ENCODE data around the gene RFWD3.
A peak's percentile ranks its signal among the peaks of the same experiment; 100 is the strongest.

RFWD3 gene

DNA sequence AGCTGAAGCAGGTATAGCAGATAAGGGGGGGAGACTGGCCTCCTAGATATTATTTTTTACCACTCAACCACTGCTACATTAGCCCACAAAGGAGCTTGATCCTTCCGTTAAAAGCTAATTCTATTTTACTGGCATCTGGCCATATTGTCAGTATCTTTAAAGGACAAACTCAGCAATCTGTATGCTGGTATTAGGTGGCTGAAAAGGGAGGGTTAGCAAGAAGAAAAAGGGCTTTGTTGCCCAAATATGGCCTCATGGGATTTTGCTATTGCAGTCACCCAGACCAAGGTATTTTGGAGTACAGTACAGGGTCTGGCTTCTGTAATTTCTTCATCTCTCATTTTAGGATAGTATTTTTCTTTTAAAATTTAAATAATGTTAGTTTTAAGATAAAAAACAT lies 14.4 kb downstream of the RFWD3 start:
- H3K27ac Mint-ChIP-seq, result no peak overlapping the region
- peaks cover 58% of the 10 kb centered on the region for H3K36me3 Mint-ChIP-seq (ENCODE audit: low read depth)
- H3K9me3 Mint-ChIP-seq, result no peaks in the 10 kb centered on the region
- ATAC-seq (no peak), DNase-seq (no peak)
- H3K27me3 Mint-ChIP-seq, result no peaks in the 10 kb centered on the region
- H3K4me1 Mint-ChIP-seq, result peaks cover 33% of the 10 kb centered on the region
- no peak overlapping the region for H3K4me3 Mint-ChIP-seq

DNA sequence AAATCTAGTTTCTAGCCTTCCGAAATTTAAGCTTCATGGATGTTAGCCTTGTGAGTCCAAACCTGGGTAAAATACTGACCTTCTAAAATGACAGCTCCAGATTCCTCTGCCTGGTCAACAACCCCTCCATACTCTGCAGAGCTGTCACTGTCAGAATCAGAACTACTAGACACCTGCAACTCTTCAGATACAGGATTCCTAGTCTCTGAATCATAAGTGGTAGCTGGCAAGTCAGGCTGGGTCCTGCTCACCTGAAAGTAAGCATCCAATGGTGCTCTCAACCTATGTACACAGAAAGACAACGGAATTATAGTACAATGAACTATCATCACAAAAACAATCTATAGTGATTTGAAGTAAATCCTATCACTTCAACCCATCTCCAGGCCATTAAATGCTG lies 14.8 kb downstream of the RFWD3 start:
- no peak overlapping the region for H3K4me3 Mint-ChIP-seq
- no peak for DNase-seq
- H3K27me3 Mint-ChIP-seq, result no peaks in the 10 kb centered on the region
- peaks cover 58% of the 10 kb centered on the region for H3K36me3 Mint-ChIP-seq (ENCODE audit: low read depth)
- no peak for ATAC-seq
- H3K27ac Mint-ChIP-seq, result no peak overlapping the region
- H3K9me3 Mint-ChIP-seq, result no peaks in the 10 kb centered on the region
- H3K4me1 Mint-ChIP-seq, result peaks cover 29% of the 10 kb centered on the region

DNA sequence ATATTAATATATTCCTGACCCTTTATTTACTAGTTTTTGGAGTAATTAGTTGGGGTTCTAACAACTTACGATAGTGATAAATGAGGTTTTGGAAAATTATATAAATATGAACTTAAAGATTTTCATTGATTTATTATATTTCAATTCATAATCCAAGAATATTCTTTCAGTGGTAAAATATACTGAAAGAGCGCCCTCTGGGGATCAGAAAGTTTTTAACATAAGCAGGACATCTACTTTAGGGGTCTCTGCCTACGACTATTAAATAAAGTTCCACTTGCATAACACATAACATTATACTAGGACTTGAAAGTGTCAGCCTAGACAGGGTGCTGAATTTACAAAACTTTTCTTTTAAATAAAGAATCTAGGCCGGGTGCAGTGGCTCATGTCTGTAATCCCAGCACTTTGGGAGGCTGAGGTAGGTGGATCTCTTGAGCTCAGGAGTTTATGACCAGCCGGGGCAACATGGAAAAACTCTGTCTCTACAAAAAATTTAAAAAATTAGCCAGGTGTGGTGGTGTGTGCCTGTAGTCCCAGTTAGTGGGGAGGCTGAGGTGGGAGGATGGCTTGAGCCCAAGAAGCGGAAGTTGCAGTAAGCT lies 15.6 kb downstream of the RFWD3 start:
- ATAC-seq, result no peak
- peaks cover 23% of the 10 kb centered on the region for H3K4me1 Mint-ChIP-seq
- H3K27ac Mint-ChIP-seq, result no peak overlapping the region
- no peak overlapping the region for H3K4me3 Mint-ChIP-seq
- no peaks in the 10 kb centered on the region for H3K27me3 Mint-ChIP-seq
- no peak for DNase-seq
- H3K36me3 Mint-ChIP-seq (ENCODE audit: low read depth), result peaks cover 60% of the 10 kb centered on the region
- H3K9me3 Mint-ChIP-seq, result no peaks in the 10 kb centered on the region

DNA sequence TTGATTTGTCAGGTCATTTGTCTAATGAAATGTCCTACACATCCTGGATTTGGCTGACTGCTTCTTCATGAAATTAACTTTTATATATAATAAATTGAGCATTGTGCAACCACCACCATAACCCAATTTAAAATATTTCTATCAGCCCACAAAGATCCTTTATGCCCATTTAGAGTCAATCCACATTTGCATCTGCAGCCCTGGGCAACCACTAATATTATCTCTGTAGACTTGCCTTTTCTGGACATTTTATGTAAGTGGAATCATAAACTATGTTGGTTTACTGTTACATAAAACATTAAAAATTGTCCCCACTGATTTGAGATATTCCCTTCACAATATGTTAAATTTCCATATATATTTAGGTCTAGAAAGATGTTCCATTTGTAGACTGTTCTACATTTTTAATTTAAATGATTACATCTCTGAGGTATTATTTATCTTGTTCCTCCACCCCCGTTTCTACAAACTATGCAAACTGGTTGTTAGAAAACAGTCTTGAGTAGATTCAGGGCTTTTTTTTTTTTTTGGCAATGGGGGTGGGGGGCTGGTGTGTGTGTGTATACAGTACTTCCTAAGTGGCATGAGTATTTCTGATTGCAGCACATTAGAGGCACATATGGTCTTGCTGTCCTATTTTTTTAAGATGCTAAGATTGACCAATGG lies 16.7 kb downstream of the RFWD3 start:
- H3K9me3 Mint-ChIP-seq, result no peaks in the 10 kb centered on the region
- no peak for ATAC-seq
- H3K27me3 Mint-ChIP-seq, result no peaks in the 10 kb centered on the region
- no peak for DNase-seq
- peaks cover 57% of the 10 kb centered on the region for H3K36me3 Mint-ChIP-seq (ENCODE audit: low read depth)
- H3K4me3 Mint-ChIP-seq, result no peak overlapping the region
- peaks cover 16% of the 10 kb centered on the region for H3K4me1 Mint-ChIP-seq
- H3K27ac Mint-ChIP-seq, result no peak overlapping the region

DNA sequence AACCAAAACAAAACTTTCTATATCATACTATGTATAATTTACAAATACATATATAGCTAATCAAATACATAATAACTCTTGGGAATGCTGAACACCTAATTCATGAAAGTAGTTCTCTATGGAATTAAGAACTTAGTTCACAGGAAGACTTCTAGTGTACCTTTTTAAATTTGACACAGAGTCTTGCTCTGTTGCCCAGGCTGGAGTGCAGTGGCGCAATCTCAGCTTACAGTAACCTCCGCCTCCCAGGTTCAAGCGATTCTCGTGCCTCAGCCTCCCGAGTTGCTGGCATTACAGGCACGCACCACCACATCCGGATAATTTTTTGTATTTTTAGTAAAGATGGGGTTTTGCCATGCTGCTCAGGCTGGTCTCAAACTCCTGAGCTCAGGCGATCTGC lies 24.7 kb downstream of the RFWD3 start:
- no peak overlapping the region for H3K27ac Mint-ChIP-seq
- no peak overlapping the region for H3K4me3 Mint-ChIP-seq
- no peaks in the 10 kb centered on the region for H3K9me3 Mint-ChIP-seq
- peaks cover 60% of the 10 kb centered on the region for H3K36me3 Mint-ChIP-seq (ENCODE audit: low read depth)
- DNase-seq, result no peak
- no peaks in the 10 kb centered on the region for H3K27me3 Mint-ChIP-seq
- H3K4me1 Mint-ChIP-seq, result no peaks in the 10 kb centered on the region
- no peak for ATAC-seq

DNA sequence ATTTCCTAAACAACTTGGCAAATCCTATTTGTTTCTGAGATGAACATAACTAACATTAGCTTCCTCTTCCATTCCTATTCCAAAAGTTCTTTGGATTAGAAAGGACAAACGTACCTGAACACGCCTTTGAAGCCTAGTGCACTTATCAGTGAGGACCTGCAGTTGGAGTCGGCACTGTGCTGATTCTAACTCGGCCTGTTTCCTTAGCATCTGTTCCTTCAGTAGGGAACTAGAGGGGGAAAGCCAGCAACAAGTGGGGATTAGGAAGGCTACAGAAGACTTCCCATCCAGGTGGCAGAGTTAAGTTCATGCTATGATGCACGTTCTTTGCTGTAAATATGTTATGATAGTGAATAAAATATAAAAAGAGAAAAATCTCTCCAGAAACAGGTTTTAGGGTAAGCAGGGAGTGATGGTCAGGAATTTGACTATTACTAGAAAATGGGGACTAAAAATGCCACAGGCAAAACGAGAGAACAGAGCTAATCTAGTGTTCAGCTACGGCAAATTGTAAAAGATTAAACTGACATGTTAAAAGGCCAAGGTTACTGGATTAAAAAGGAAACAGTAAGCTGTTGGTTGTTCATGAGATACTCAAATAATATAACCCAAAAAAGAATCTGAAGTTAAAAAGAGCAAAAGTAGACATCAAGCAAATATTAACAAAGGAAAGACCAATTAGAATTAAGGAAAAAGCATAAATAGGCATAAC lies 28.8 kb downstream of the RFWD3 start:
- H3K4me1 Mint-ChIP-seq, result no peaks in the 10 kb centered on the region
- H3K27ac Mint-ChIP-seq, result no peak overlapping the region
- no peak overlapping the region for H3K4me3 Mint-ChIP-seq
- H3K27me3 Mint-ChIP-seq, result no peaks in the 10 kb centered on the region
- ATAC-seq, result no peak
- H3K9me3 Mint-ChIP-seq, result no peaks in the 10 kb centered on the region
- H3K36me3 Mint-ChIP-seq (ENCODE audit: low read depth), result peaks cover 56% of the 10 kb centered on the region
- no peak for DNase-seq

DNA sequence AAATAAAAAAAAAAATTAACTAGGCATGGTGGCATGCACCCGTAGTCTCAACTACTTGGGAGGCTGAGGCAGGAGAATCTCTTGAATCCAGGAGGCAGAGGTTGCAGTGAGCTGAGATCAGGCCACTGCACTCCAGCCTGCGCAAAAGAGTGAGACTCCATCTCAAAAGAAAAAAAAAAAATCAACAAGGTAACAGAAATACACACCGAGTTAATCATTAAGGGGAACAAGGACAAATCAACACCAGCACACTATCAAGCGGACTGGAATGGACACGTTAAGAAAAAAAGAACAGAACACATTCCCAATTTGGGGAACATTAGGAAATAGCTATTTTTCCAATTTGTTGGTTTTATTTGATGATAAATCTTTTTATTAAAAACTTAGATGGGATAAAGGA lies 31.4 kb downstream of the RFWD3 start:
- Mint-ChIP-seq H3K4me1 (no peaks in the 10 kb centered on the region), H3K27ac (no peak overlapping the region), H3K4me3 (no peak overlapping the region), H3K9me3 (no peaks in the 10 kb centered on the region), H3K36me3 (ENCODE audit: low read depth) (peaks cover 64% of the 10 kb centered on the region), H3K27me3 (no peaks in the 10 kb centered on the region)
- DNase-seq (no peak), ATAC-seq (no peak)

DNA sequence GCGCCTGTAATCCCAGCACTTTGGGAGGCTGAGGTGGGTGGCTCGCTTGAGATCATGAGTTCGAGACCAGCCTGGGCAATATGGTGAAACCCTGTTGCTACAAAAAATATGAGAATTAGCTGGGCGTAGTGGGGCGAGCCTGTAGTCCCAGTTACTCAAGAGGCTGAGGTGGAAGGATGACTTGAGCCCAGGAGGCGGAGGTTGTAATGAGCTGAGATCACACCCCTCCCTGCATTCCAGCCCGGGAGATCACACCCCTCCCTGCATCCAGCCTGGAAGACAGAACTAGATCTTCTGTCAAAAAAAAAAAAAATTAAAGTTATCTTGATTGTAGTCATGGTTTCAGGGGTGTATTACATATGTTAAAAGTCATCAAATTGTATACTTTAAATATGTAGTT lies 33.0 kb downstream of the RFWD3 start:
- no peak for DNase-seq
- Mint-ChIP-seq H3K4me1 (peaks cover 9% of the 10 kb centered on the region), H3K27ac (no peak overlapping the region), H3K9me3 (no peaks in the 10 kb centered on the region), H3K36me3 (ENCODE audit: low read depth) (peaks cover 68% of the 10 kb centered on the region), H3K27me3 (no peaks in the 10 kb centered on the region), H3K4me3 (no peak overlapping the region)
- no peak for ATAC-seq

DNA sequence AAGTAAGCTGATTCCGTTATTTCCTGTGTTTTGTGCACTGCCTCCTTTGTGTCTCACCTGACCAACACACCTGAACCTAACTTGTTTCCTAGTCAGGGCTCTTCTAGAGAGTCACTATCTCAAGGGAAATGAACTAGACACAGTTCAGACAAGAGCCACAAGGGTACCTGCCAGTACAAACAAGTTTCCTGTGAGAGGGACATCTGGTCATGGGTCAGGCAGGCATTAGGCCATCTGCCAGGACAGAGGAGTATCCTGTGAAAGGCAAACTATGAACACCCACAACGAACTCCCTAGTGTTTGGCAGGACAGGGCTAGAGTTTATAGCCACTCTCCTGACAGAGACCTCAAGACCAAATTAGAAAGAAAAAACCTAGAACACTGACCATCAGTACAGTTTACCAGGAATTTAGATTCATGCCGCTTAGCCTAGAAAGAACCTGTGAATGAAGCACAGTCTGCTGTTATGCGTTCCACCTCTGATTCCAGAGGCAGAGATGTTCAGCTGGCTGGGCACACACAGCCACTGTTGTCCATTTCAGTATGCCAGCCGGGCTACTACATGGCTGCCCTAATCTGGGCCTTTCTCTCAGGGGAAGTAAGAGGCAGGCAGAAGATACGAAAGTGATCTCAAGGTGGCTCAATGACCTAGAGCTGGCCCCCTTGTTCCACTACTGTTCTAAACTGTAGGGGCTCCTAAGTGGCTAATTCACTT lies 39.0 kb downstream of the RFWD3 start:
- no peak overlapping the region for H3K4me3 Mint-ChIP-seq
- no peaks in the 10 kb centered on the region for H3K9me3 Mint-ChIP-seq
- DNase-seq (no peak), ATAC-seq (no peak)
- H3K36me3 Mint-ChIP-seq (ENCODE audit: low read depth), result peaks cover 92% of the 10 kb centered on the region
- peak overlapping the region; percentile 81 for H3K27ac Mint-ChIP-seq
- peaks cover 38% of the 10 kb centered on the region for H3K4me1 Mint-ChIP-seq
- no peaks in the 10 kb centered on the region for H3K27me3 Mint-ChIP-seq

DNA sequence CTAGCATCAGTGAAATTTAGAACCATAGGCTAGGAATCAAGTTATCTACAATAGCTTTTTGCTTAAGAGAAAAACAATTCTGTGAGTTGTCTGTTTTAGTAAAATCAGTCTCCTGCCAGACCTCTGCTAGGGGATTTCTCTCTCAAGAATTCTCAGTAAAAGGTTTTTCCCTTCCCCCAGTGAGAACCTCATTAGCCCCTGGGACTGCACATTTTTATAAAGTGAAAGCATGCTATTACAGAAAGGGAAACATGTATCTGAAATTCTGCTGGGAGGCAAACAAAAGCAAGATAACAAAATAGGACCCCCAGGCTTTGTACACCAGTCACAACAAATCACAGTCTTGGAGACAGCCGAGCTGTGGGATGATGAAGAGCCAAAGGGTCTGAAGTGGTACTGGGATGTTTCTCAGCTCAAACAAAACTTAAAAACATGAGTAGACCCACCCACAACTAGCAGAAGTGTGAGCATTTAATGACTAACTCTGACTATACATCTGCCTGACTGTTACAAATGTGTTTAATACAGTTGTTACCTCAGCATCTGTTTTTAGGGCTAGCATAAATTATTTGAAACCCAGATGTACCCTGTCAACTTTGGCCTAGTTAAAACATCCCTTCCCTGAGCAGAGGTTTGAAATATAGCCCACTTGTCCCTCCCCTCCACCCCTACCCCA lies 39.8 kb downstream of the RFWD3 start:
- H3K4me3 Mint-ChIP-seq, result peak overlapping the region; percentile 37
- ATAC-seq (peak; percentile 86), DNase-seq (no peak)
- H3K27me3 Mint-ChIP-seq, result no peaks in the 10 kb centered on the region
- H3K27ac Mint-ChIP-seq, result peak overlapping the region; percentile 81
- H3K9me3 Mint-ChIP-seq, result no peaks in the 10 kb centered on the region
- H3K4me1 Mint-ChIP-seq, result peaks cover 38% of the 10 kb centered on the region
- peaks cover 92% of the 10 kb centered on the region for H3K36me3 Mint-ChIP-seq (ENCODE audit: low read depth)

DNA sequence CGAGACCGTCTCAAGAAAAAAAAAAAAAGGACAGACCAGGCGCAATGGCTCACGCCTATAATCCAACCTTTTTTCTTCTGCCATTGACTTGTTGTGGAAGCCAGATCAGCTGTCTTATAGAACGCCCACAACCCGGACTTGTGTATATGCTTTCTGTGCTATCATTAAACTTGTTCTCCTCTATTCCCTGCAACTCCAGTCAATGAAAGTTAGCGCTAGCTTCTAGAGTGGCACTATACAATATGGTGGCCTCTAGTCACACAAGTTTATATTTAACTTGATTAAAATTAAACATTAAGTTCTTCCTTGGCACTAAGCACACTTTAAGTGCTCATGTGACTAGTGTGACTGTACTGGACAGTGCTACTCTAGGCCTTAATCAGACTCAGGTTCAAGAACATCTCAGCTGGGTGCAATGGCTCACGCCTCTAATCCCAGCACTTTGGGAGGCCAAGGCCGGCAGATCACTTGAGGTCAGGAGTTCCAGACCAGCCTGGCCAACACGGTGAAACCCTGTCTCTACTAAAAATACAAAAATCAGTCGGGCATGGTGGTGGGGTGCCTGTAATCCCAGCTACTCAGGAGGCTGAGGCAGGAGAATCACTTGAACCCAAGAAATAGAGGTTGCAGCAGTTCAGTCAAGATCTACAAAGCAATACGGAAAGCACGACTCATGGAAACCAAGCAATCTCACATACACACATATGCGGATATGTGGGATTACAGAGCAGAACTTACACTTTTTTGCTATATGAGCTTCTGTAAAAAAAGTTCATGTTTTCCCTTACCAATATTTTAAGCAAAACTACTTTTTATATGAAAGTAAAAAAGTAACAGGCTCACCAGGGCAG lies 41.0 kb downstream of the RFWD3 start:
- ATAC-seq (no peak), DNase-seq (no peak)
- H3K36me3 Mint-ChIP-seq (ENCODE audit: low read depth), result peaks cover 89% of the 10 kb centered on the region
- peak overlapping the region; percentile 81 for H3K27ac Mint-ChIP-seq
- H3K9me3 Mint-ChIP-seq, result no peaks in the 10 kb centered on the region
- H3K27me3 Mint-ChIP-seq, result no peaks in the 10 kb centered on the region
- peaks cover 38% of the 10 kb centered on the region for H3K4me1 Mint-ChIP-seq
- H3K4me3 Mint-ChIP-seq, result peak overlapping the region; percentile 37

DNA sequence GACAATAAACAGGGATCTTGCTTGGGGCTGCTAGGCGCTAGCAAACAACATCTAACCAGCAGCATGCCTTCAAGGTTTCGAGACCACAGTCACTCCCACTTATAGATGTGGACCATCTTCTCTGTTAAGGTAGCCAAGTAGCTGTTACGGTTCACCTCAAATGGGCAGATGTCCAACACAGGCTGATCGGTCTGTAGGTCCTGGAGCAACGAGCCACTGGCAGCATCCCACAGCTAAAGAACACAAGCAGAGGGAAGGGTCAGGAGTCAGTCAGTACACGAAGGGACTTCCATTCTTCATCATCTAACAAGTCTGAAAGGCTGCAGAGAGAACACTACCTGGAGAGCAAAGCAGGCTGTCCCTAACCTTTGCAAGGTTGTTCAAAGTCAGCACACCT lies 42.8 kb downstream of the RFWD3 start:
- peaks cover 30% of the 10 kb centered on the region for H3K4me1 Mint-ChIP-seq

DNA sequence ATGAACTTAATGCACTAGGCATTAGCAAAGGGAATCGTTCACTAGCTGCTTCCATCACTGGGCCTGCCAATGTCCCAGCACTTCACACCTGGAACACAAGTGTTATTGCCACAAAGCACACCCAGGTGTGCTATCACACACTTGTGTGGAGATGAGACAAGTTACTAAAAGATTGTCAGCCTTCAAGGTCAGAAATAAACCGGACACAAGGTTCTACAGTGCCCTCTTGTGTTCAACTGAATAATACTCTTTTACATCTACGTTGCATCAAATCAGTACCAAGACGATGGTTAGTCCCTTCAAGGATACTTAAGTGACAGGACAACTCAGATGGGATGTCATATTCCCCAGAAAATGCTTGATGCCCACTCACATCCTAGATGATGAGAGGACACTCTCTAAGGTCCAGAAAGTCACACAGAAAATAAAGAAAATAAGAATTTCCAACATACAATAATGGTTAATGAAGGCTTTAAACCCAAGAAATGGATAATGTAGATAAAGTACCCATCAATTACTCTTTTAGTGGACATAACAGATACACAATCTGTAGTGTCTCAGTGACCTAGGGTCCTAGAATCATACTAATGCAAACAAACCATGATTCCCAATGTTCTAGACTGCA lies 43.4 kb downstream of the RFWD3 start:
- no peak overlapping the region for H3K4me3 Mint-ChIP-seq
- ATAC-seq (no peak), DNase-seq (no peak)
- H3K27ac Mint-ChIP-seq, result no peak overlapping the region
- peaks cover 69% of the 10 kb centered on the region for H3K36me3 Mint-ChIP-seq (ENCODE audit: low read depth)
- H3K9me3 Mint-ChIP-seq, result no peaks in the 10 kb centered on the region
- H3K4me1 Mint-ChIP-seq, result peaks cover 25% of the 10 kb centered on the region
- H3K27me3 Mint-ChIP-seq, result no peaks in the 10 kb centered on the region

More for the DNA sequence above, 42.8 kb downstream of the RFWD3 start:
- Mint-ChIP-seq H3K4me3 (no peak overlapping the region), H3K9me3 (no peaks in the 10 kb centered on the region), H3K27ac (peak overlapping the region; percentile 22), H3K36me3 (ENCODE audit: low read depth) (peaks cover 75% of the 10 kb centered on the region), H3K27me3 (no peaks in the 10 kb centered on the region)
- DNase-seq (no peak), ATAC-seq (no peak)
